AG09319 (cell line): Measurements from ENCODE around the gene WASHC4.
A peak's percentile ranks its signal among the peaks of the same experiment; 100 is the strongest.
"Not testable (repeated sequence)": the region's sequence is repeated elsewhere in the genome, so short reads cannot be mapped to it uniquely, and the experiment has no call there.

Experiments
- DNase-seq: peaks from one replicate; pipeline ENCODE4 v3.0.0-alpha.2; 2010; ENCODE audit warnings: low read depth; ENCODE audit errors: extremely low read depth
- CTCF ChIP-seq: IDR thresholded peaks from 2 replicates; pipeline ENCODE4 v1.5.1; 2011; ENCODE audit warnings: low read depth, mild to moderate bottlenecking, inconsistent platforms, low read length, moderate library complexity

WASHC4 gene

GRCh38 chr12:105084251-105085250 lies 23.0 kb upstream of the WASHC4 start, which contains the start of gene ALDH1L2:
ALDH1L2 (minus strand) TSS chr12:105084458; CDS start chr12:105084436, 22 bp downstream.
- peak; percentile 89 for DNase-seq
- no peak for TF ChIP-seq CTCF

GRCh38 chr12:105085501-105085900 lies 22.0 kb upstream of the WASHC4 start:
- TF ChIP-seq CTCF: no peak

GRCh38 chr12:105089817-105090216 lies 17.7 kb upstream of the WASHC4 start:
- TF ChIP-seq CTCF: no peak
- no peak for DNase-seq

More at GRCh38 chr12:105085501-105085900, 22.0 kb upstream of the WASHC4 start:
- no peak for DNase-seq

GRCh38 chr12:105090361-105090760 lies 17.2 kb upstream of the WASHC4 start:
- no peak for TF ChIP-seq CTCF
- DNase-seq: no peak

- TF ChIP-seq CTCF: no peak
- no peak for DNase-seq
These were observed 15.9 kb upstream of the WASHC4 start for GRCh38 chr12:105091476-105092206.

- no peak for DNase-seq
- no peak for TF ChIP-seq CTCF
These were observed 15.2 kb upstream of the WASHC4 start for GRCh38 chr12:105092336-105092735.

- DNase-seq: not testable (repeated sequence)
These were observed 12.2 kb upstream of the WASHC4 start for GRCh38 chr12:105095338-105095737.
